Heart left ventricle (tissue), 16 donors: ENCODE results near the gene NOX4. TPM values are rescaled to one million over a fixed set of nuclear protein-coding genes. Genes with fewer than 3 reads are reported as not detected.

Source experiments
- ATAC-seq, 4 donors: fragments of 200-7000 bp; cut with Tn5 transposase; one replicate each; pipeline ENCODE4 v1.9.1; 2020 to 2022; ENCODE audit warnings: moderate library complexity in 4 of 4, mild to moderate bottlenecking in 3 of 4, moderate number of reproducible peaks in 1 of 4
- DNase-seq, 5 donors: peaks; one replicate each; pipeline ENCODE4 v3.0.0-alpha.2; 2020
- H3K27ac ChIP-seq, 12 donors: fragments of 200-600 bp; sonication (generic) in 4 of 12; one replicate each; pipeline versions ENCODE4 v1.5.0 to v1.8.0; 2016 to 2022; ENCODE audit warnings: mild to moderate bottlenecking in 2 of 12
- H3K27me3 ChIP-seq, 9 donors: fragments of 200-600 bp; sonication (generic) in 2 of 9; one replicate each; pipeline versions ENCODE4 v1.5.1 to v1.8.0; 2016 to 2022; ENCODE audit warnings: mild to moderate bottlenecking in 3 of 9
- H3K36me3 ChIP-seq, 9 donors: fragments of 200-600 bp; sonication (generic) in 2 of 9; one replicate each; pipeline versions ENCODE4 v1.5.0 to v1.8.0; 2018 to 2022; ENCODE audit warnings: mild to moderate bottlenecking in 2 of 9
- H3K4me1 ChIP-seq, 12 donors: fragments of 200-600 bp; sonication (generic) in 4 of 12; one replicate each; pipeline versions ENCODE4 v1.5.0 to v1.8.0; 2016 to 2022; ENCODE audit warnings: mild to moderate bottlenecking in 3 of 12
- H3K4me3 ChIP-seq, 12 donors: fragments of 200-600 bp; sonication (generic) in 4 of 12; one replicate each; pipeline versions ENCODE4 v1.5.0 to v1.8.0; 2017 to 2022; ENCODE audit warnings: mild to moderate bottlenecking in 9 of 12, moderate library complexity in 4 of 12
- H3K9me3 ChIP-seq, 12 donors: fragments of 200-600 bp; sonication (generic) in 4 of 12; one replicate each; pipeline versions ENCODE4 v1.5.0 to v1.8.0; 2016 to 2022; ENCODE audit warnings: mild to moderate bottlenecking in 1 of 12
- POLR2A ChIP-seq, 2 donors: fragments of 450-650 bp; IDR thresholded peaks; one replicate each; pipeline ENCODE4 v1.6.1; 2017; ENCODE audit warnings: antibody characterized with exemption in 2 of 2, mild to moderate bottlenecking in 2 of 2, moderate library complexity in 2 of 2
- WGBS, 4 donors: extraction: QIAGEN DNeasy Blood & Tissue Kit in 2 of 4; methylation state at CpG; one replicate each; pipeline versions ENCODE4 v1.1.5 to v1.1.7; 2013 to 2018; 5-methylcytosine and 5-hydroxymethylcytosine counted together
- intact Hi-C, 10 donors: fragments of 100-400 bp; cut with DNase I; formaldehyde crosslinking; loops; one replicate each; pipeline versions ENCODE4 v1.11.1 to v1.14.2; 2022
- polyA plus RNA-seq, 2 donors: library from polyadenylated mRNA; stranded (reverse); fragments of 200-250 nt; gene quantifications; one replicate each; pipeline ENCODE4 v1.2.3, GENCODE V29; 2013
- total RNA-seq, 9 donors: library from RNA; depleted of rRNA in 2 of 9; stranded (reverse); fragments of >200 nt in 2 of 9; fragmentation: NEBNext Ultra II Directional in 3 of 9; extraction: Animal tissue kit (Norgen Biotek cat#: 25700) in 3 of 9; gene quantifications; one replicate each; pipeline versions ENCODE4 v1.1.0 to v1.2.4, GENCODE V29; 2016 to 2023
- TF ChIP-seq, protein P1 (sequence below), 12 donors: fragments of 200-600 bp; sonication (generic) in 4 of 12; IDR thresholded peaks; one replicate each; pipeline versions ENCODE4 v1.5.0 to v1.8.0; 2018 to 2022; ENCODE audit warnings: antibody characterized with exemption in 12 of 12, mild to moderate bottlenecking in 5 of 12
- donor health status: ischemic (EF 13 %, LVEDD 7.1; RV severe dilation, severe dysfunction).
- donor health status: healthy with polysubstance abuse.
- donor health status: DM: no; HTN: yes; CAD: no.
- donor health status: DM: no; HTN: no; CAD: no.
- donor health status: ischemic (EF 25% LVEDD 6.9; RV normal size, moderate dysfunction).
- donor health status: ischemic (EF 25% LVEDD 5.7; RV mildly dilated, moderate dysfunction).
- donor health status: healthy.
- donor health status: DM: yes; HTN: yes; CAD: no.
- donor health status: ischemic (EF 35%, LVEDD 5.7; RV mildly dilated, moderate dysfunction).
- donor health status: nonischemic (EF 11% LVEDD 7.7; RV severe dilation, severe dysfunction).
- donor health status: DM: yes; HTN: yes; CAD: no.
- donor health status: PGD.
- donor health status: ischemic (EF 29% LVEDD 5.4; RV normal size, mild dysfunction).
- donor health status: nonischemic (EF 23%, LVEDD 6.1; RV moderate dilation, normal function).

The NOX4 gene
- total and polyA plus RNA-seq, 11 donors, result 2.1 to 8.6 (median 2.8) TPM

- peaks cover 0 to 13% (median 0%) of the 10 kb centered on the region in 12 donors for H3K4me1 ChIP-seq
- ATAC-seq (no peak), DNase-seq (no peak)
- WGBS, 4 donors, result 79 to 90% (median 85%) methylated on average over 3 of the region's 3 CpGs
- H3K36me3 ChIP-seq, result no peaks in the 10 kb centered on the region
- intact Hi-C loops, result no loop called here
- TF ChIP-seq, protein P1, sequence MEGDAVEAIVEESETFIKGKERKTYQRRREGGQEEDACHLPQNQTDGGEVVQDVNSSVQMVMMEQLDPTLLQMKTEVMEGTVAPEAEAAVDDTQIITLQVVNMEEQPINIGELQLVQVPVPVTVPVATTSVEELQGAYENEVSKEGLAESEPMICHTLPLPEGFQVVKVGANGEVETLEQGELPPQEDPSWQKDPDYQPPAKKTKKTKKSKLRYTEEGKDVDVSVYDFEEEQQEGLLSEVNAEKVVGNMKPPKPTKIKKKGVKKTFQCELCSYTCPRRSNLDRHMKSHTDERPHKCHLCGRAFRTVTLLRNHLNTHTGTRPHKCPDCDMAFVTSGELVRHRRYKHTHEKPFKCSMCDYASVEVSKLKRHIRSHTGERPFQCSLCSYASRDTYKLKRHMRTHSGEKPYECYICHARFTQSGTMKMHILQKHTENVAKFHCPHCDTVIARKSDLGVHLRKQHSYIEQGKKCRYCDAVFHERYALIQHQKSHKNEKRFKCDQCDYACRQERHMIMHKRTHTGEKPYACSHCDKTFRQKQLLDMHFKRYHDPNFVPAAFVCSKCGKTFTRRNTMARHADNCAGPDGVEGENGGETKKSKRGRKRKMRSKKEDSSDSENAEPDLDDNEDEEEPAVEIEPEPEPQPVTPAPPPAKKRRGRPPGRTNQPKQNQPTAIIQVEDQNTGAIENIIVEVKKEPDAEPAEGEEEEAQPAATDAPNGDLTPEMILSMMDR (IDR thresholded peaks at IDR 0.05), result no peak
- TF ChIP-seq POLR2A (IDR thresholded peaks at IDR 0.05), result no peak
- no peaks in the 10 kb centered on the region for H3K9me3 ChIP-seq
- H3K27ac ChIP-seq, result no peak overlapping the region
- H3K27me3 ChIP-seq, result peaks cover 0 to 17% (median 0%) of the 10 kb centered on the region in 9 donors
- H3K4me3 ChIP-seq, result no peak overlapping the region
Observed at GRCh38 chr11:89493431-89493830, 2.3 kb upstream of the NOX4 start.

DNA sequence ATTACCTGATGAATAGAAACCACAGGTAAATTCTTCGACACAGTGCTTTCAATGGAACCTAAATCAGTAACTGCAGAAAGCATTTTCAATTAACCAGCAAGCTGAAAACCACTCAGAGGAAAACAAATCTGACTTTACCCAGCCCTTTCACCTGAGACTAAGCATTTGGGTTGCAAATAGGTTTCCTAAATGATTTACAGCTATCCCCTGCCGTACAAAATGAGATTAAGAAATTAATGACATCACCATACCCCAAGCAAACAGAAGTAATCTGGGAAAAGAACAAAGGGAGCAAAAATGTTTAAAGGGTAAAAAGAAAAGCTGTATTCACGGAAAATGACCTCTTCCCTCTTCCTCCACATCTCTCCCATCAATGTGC is 584 bp downstream of the NOX4 start:
- peaks cover 0 to 13% (median 0%) of the 10 kb centered on the region in 12 donors for H3K4me1 ChIP-seq
- peak overlapping the region in 8 of 12 donors; percentile 32 to 83 (median 74) for H3K27ac ChIP-seq
- no peaks in the 10 kb centered on the region for H3K9me3 ChIP-seq
- DNase-seq (no peak), ATAC-seq (no peak)
- H3K27me3 ChIP-seq, result peaks cover 0 to 17% (median 0%) of the 10 kb centered on the region in 9 donors
- H3K36me3 ChIP-seq, result no peaks in the 10 kb centered on the region
- no peak for TF ChIP-seq POLR2A (IDR thresholded peaks at IDR 0.05)
- TF ChIP-seq, protein P1 (IDR thresholded peaks at IDR 0.05), result no peak
- peak overlapping the region; percentile 2 to 68 (median 56) for H3K4me3 ChIP-seq
- intact Hi-C loops, result no loop called here
- WGBS, 4 donors, result 31 to 36% (median 33%) methylated on average over 3 of the region's 3 CpGs

DNA sequence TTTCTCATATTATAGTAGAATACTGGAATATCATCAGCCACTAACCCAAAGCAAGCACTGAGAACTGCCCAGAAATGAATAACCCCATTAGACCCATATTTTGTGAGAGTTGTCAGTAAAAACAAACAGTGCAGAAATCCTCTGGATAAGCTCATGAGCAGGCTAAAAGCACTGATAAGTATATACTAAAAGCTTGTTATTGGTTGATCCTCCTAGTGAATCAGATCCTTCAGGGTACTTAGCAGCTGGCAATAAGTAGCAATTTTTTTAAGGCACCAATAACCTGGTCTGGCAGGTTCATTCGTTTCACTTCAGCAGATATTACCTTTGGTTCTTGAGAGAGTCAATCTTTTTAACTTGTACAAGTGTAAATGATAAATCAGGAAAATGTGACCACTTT is 1.2 kb downstream of the NOX4 start:
- H3K4me3 ChIP-seq, result peak overlapping the region in 10 of 12 donors; percentile 3 to 68 (median 57)
- no peak for ATAC-seq
- H3K27ac ChIP-seq, result peak overlapping the region in 3 of 12 donors; percentile 72 to 83 (median 82)
- H3K27me3 ChIP-seq, result peaks cover 0 to 17% (median 0%) of the 10 kb centered on the region in 9 donors
- TF ChIP-seq POLR2A (IDR thresholded peaks at IDR 0.05), result no peak
- TF ChIP-seq, protein P1 (IDR thresholded peaks at IDR 0.05), result no peak
- intact Hi-C loops, result loop anchor here in 1 of 10 donors (10.0 kb wide), 1 partner anchor 145 kb away; no protein-coding TSS in a partner anchor
- no peaks in the 10 kb centered on the region for H3K36me3 ChIP-seq
- WGBS, 4 donors, result 59 to 89% (median 76%) methylated on average over 1 of the region's 1 CpG
- H3K4me1 ChIP-seq, result peaks cover 0 to 13% (median 0%) of the 10 kb centered on the region in 12 donors
- DNase-seq, result no peak
- no peaks in the 10 kb centered on the region for H3K9me3 ChIP-seq

DNA sequence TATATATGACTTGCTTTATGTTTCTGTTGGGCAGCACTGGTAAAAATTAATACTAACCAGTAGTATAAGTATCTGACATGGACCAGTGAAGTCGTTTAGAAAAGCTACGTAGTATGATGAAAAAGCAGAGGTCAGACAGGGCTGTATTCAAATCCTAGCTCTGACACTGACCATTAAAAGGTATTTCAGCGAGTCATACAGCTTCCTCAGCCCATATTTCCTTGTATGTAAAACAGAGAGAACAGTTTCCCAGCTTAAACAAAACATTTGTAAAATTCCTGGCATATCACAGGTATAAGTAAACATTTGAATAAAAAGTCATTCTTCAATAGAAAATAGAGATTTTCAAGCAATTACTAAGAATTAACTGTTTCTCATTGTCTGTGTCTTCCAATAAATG is 4.2 kb downstream of the NOX4 start:
- Histone ChIP-seq H3K36me3 (peaks cover 0 to 1% (median 0%) of the 10 kb centered on the region in 9 donors), H3K27ac (no peak overlapping the region), H3K9me3 (no peaks in the 10 kb centered on the region), H3K27me3 (peaks cover 0 to 17% (median 0%) of the 10 kb centered on the region in 9 donors), H3K4me3 (no peak overlapping the region), H3K4me1 (peaks cover 0 to 13% (median 0%) of the 10 kb centered on the region in 12 donors)
- no peak for ATAC-seq
- 90 to 95% (median 92%) methylated on average over 3 of the region's 3 CpGs for WGBS, 4 donors
- intact Hi-C loops, result loop anchor here in 1 of 10 donors (10.0 kb wide), 1 partner anchor 142 kb away; no protein-coding TSS in a partner anchor
- TF ChIP-seq, protein P1 (IDR thresholded peaks at IDR 0.05), result no peak
- no peak for TF ChIP-seq POLR2A (IDR thresholded peaks at IDR 0.05)
- no peak for DNase-seq
